CD14-positive monocyte (primary cell): ENCODE results near the gene DPP6. TPM values are rescaled to one million over a fixed set of nuclear protein-coding genes. Genes with fewer than 3 reads are reported as not detected.

Experiments
- DNase-seq, 3 donors: peaks; one replicate each; pipeline ENCODE4 v3.0.0-alpha.2; 2011 to 2022
- H2AFZ ChIP-seq: 2 replicates; pipeline ENCODE4 v1.6.0; 2012; ENCODE audit warnings: mild to moderate bottlenecking, low read depth, low read length, inconsistent platforms; ENCODE audit not compliant: insufficient read depth, poor library complexity, severe bottlenecking
- H3K27ac ChIP-seq, 2 donors: 1 replicate in 1 of 2; 2 replicates in 1 of 2; pipeline ENCODE4 v1.5.1; 2012 to 2013; ENCODE audit warnings: low read length in 2 of 2, control low read depth in 1 of 2, inconsistent platforms in 1 of 2, low read depth in 1 of 2, mild to moderate bottlenecking in 1 of 2
- H3K27me3 ChIP-seq, 2 donors: one replicate each; pipeline versions ENCODE4 v1.6.0 to v1.6.1; 2011 to 2013; ENCODE audit warnings: low read length in 2 of 2; ENCODE audit not compliant: control insufficient read depth in 2 of 2, insufficient read depth in 2 of 2
- H3K36me3 ChIP-seq, 2 donors: replicated peaks in 1 of 2; 1 replicate in 1 of 2; 2 replicates in 1 of 2; pipeline versions ENCODE4 v1.5.1 to v1.6.1; 2012 to 2013; ENCODE audit warnings: low read length in 2 of 2, control low read depth in 1 of 2, inconsistent platforms in 1 of 2, mild to moderate bottlenecking in 1 of 2; ENCODE audit not compliant: insufficient read depth in 2 of 2, control insufficient read depth in 1 of 2
- H3K4me1 ChIP-seq, 2 donors: 1 replicate in 1 of 2; 2 replicates in 1 of 2; pipeline versions ENCODE4 v1.5.1 to v1.6.1; 2012 to 2013; ENCODE audit warnings: low read length in 2 of 2, control low read depth in 1 of 2, inconsistent platforms in 1 of 2, mild to moderate bottlenecking in 1 of 2, moderate library complexity in 1 of 2; ENCODE audit not compliant: insufficient read depth in 2 of 2, control insufficient read depth in 1 of 2
- H3K4me2 ChIP-seq: replicated peaks from 2 replicates; pipeline ENCODE3; 2012; ENCODE audit warnings: low read length, moderate library complexity, mild to moderate bottlenecking; ENCODE audit not compliant: poor library complexity, severe bottlenecking; ENCODE audit errors: extremely low read depth
- H3K4me3 ChIP-seq, 3 experiments: fragments of 200-600 bp in 1 of 3; sonication (generic) in 1 of 3; replicated peaks in 1 of 3; 1 replicate in 2 of 3; 2 replicates in 1 of 3; pipeline ENCODE4 v1.5.1; 2011 to 2013; ENCODE audit warnings: low read length in 3 of 3, mild to moderate bottlenecking in 3 of 3, control low read depth in 2 of 3, low read depth in 2 of 3, inconsistent platforms in 1 of 3, moderate library complexity in 1 of 3
- H3K79me2 ChIP-seq: 2 replicates; pipeline ENCODE4 v1.6.0; 2012; ENCODE audit warnings: mild to moderate bottlenecking, control low read depth, inconsistent platforms, low read length, moderate library complexity; ENCODE audit not compliant: insufficient read depth
- H3K9ac ChIP-seq: 2 replicates; pipeline ENCODE4 v1.6.0; 2017; ENCODE audit warnings: low read length, mild to moderate bottlenecking; ENCODE audit not compliant: insufficient read depth, poor library complexity, severe bottlenecking
- H3K9me3 ChIP-seq, 2 donors: replicated peaks in 1 of 2; 1 replicate in 1 of 2; 2 replicates in 1 of 2; pipeline versions ENCODE4 v1.5.1 to v1.6.1; 2012 to 2013; ENCODE audit warnings: low read length in 2 of 2, control low read depth in 1 of 2; ENCODE audit not compliant: control insufficient read depth in 1 of 2, insufficient read depth in 1 of 2
- H4K20me1 ChIP-seq: 2 replicates; pipeline ENCODE4 v1.6.0; 2012; ENCODE audit warnings: mild to moderate bottlenecking, low read length, control low read depth, moderate library complexity; ENCODE audit not compliant: insufficient read depth
- H3K27ac Mint-ChIP-seq, 7 donors: one replicate each; pipeline ENCODE4 v1.8.0; 2020; ENCODE audit warnings: mild to moderate bottlenecking in 7 of 7, mixed read lengths in 7 of 7, moderate library complexity in 6 of 7, inconsistent platforms in 2 of 7
- H3K27me3 Mint-ChIP-seq, 3 donors: one replicate each; pipeline ENCODE4 v1.8.0; 2021 to 2022; ENCODE audit warnings: low read depth in 3 of 3, mild to moderate bottlenecking in 3 of 3, mixed read lengths in 3 of 3, moderate library complexity in 3 of 3, inconsistent platforms in 1 of 3
- H3K36me3 Mint-ChIP-seq, 2 donors: one replicate each; pipeline ENCODE4 v1.8.0; 2020; ENCODE audit warnings: mixed read lengths in 2 of 2, inconsistent platforms in 1 of 2, mild to moderate bottlenecking in 1 of 2
- H3K4me1 Mint-ChIP-seq: one replicate; pipeline ENCODE4 v1.8.0; 2020; ENCODE audit warnings: mild to moderate bottlenecking, mixed read lengths
- H3K4me3 Mint-ChIP-seq, 2 donors: one replicate each; pipeline ENCODE4 v1.8.0; 2020; ENCODE audit warnings: mild to moderate bottlenecking in 2 of 2, mixed read lengths in 2 of 2, moderate library complexity in 1 of 2
- H3K9me3 Mint-ChIP-seq, 7 donors: one replicate each; pipeline ENCODE4 v1.8.0; 2020 to 2022; ENCODE audit warnings: mixed read lengths in 7 of 7, mild to moderate bottlenecking in 6 of 7, moderate library complexity in 6 of 7, inconsistent platforms in 2 of 7
- CTCF ChIP-seq: fragments of 200-600 bp; IDR thresholded peaks from one replicate; pipeline ENCODE4 v1.8.0; 2022; ENCODE audit warnings: antibody characterized with exemption, mild to moderate bottlenecking
- WGBS: methylation state at CpG from one replicate; pipeline ENCODE4 v1.1.5; 2013; ENCODE audit warnings: missing lambda C conversion rate; ENCODE audit not compliant: insufficient coverage; 5-methylcytosine and 5-hydroxymethylcytosine counted together
- intact Hi-C, 2 donors: fragments of 100-400 bp; cut with micrococcal nuclease; formaldehyde crosslinking; loops; one replicate each; pipeline versions ENCODE4 v1.15.0 to v1.15.1; 2023
- polyA plus RNA-seq, 3 donors: library from polyadenylated mRNA; depleted of rRNA in 1 of 3; unstranded in 2 of 3; stranded (reverse) in 1 of 3; fragments of 300-500 nt in 2 of 3; fragments of >200 nt in 1 of 3; fragmentation: Illumina TruSeq in 2 of 3; gene quantifications; 1 replicate in 2 of 3; 2 replicates in 1 of 3; pipeline ENCODE4 v1.2.3, GENCODE V29; 2012 to 2021

Gene DPP6
- polyA plus RNA-seq, 3 donors: not detected

- 90% methylated on average over 7 of the region's 8 CpGs for WGBS
- Histone ChIP-seq H3K27me3 (no peaks in the 10 kb centered on the region), H3K36me3 (no peaks in the 10 kb centered on the region), H3K4me1 (no peaks in the 10 kb centered on the region), H3K9ac (no peak overlapping the region), H3K79me2 (no peaks in the 10 kb centered on the region), H3K27ac (no peak overlapping the region), H3K4me2 (no peak overlapping the region), H2AFZ (no peak overlapping the region), H3K9me3 (peaks cover 66 to 67% of the 10 kb centered on the region in 2 donors), H3K4me3 (no peak overlapping the region), H4K20me1 (no peaks in the 10 kb centered on the region)
- intact Hi-C loops: no loop called here
- Mint-ChIP-seq H3K27me3 (peaks cover 0 to 2% (median 0%) of the 10 kb centered on the region in 3 donors), H3K4me3 (no peak overlapping the region), H3K36me3 (no peaks in the 10 kb centered on the region), H3K9me3 (peaks cover 16 to 57% (median 32%) of the 10 kb centered on the region in 7 donors), H3K27ac (no peak overlapping the region), H3K4me1 (no peaks in the 10 kb centered on the region)
- no peak for TF ChIP-seq CTCF
- DNase-seq: no peak
Observed at GRCh38 chr7:154696556-154696955, 644.4 kb downstream of the DPP6 start.

GRCh38 chr7:154698726-154699291, 646.6 kb downstream of the DPP6 start:
- no peak overlapping the region for H3K27ac Mint-ChIP-seq
- H2AFZ ChIP-seq: no peak overlapping the region

More at GRCh38 chr7:154698726-154699291, 646.6 kb downstream of the DPP6 start:
- no peak overlapping the region for H3K27ac ChIP-seq
- Mint-ChIP-seq H3K36me3 (no peaks in the 10 kb centered on the region), H3K27me3 (peaks cover 0 to 2% (median 0%) of the 10 kb centered on the region in 3 donors), H3K9me3 (peaks cover 18 to 58% (median 29%) of the 10 kb centered on the region in 7 donors), H3K4me3 (no peak overlapping the region), H3K4me1 (no peaks in the 10 kb centered on the region)
- no peak overlapping the region for H3K4me3 ChIP-seq
- 64% methylated on average over 8 of the region's 13 CpGs for WGBS
- no peaks in the 10 kb centered on the region for H3K79me2 ChIP-seq
- intact Hi-C loops: no loop called here
- H4K20me1 ChIP-seq: no peaks in the 10 kb centered on the region
- no peak overlapping the region for H3K4me2 ChIP-seq
- TF ChIP-seq CTCF: no peak
- no peaks in the 10 kb centered on the region for H3K4me1 ChIP-seq
- no peak for DNase-seq
- no peaks in the 10 kb centered on the region for H3K36me3 ChIP-seq
- H3K9me3 ChIP-seq: peaks cover 59 to 70% of the 10 kb centered on the region in 2 donors
- no peaks in the 10 kb centered on the region for H3K27me3 ChIP-seq
- H3K9ac ChIP-seq: no peak overlapping the region
